NB4 (cell line): ENCODE results near the gene TSPAN7.

Experiments used
- DNase-seq: peaks from one replicate; pipeline ENCODE4 v3.0.0; 2010; ENCODE audit warnings: low read depth
- H3K4me3 ChIP-seq: one replicate; pipeline ENCODE4 v1.5.1; 2011; ENCODE audit warnings: mild to moderate bottlenecking, low read depth, low read length, moderate library complexity
- MYC ChIP-seq: IDR thresholded peaks from 2 replicates; pipeline ENCODE4 v1.6.1; 2011; ENCODE audit warnings: low read depth, low read length
- POLR2A ChIP-seq: IDR thresholded peaks from 2 replicates; pipeline ENCODE4 v1.6.1; 2011; ENCODE audit warnings: mild to moderate bottlenecking; ENCODE audit not compliant: insufficient read length; ENCODE audit errors: extremely low read depth
- TF ChIP-seq, protein P1 (sequence below): IDR thresholded peaks from one replicate; pipeline ENCODE4 v1.5.1; 2012; ENCODE audit warnings: low read depth, low read length
- TF ChIP-seq, protein P2 (sequence below): IDR thresholded peaks from 2 replicates; pipeline ENCODE4 v1.6.1; 2011; ENCODE audit warnings: low read depth, low read length

The TSPAN7 gene

GRCh38 chrX:38661103-38661441 lies 99.7 kb downstream of the TSPAN7 start:
- DNase-seq, result no peak
- TF ChIP-seq, protein P1, sequence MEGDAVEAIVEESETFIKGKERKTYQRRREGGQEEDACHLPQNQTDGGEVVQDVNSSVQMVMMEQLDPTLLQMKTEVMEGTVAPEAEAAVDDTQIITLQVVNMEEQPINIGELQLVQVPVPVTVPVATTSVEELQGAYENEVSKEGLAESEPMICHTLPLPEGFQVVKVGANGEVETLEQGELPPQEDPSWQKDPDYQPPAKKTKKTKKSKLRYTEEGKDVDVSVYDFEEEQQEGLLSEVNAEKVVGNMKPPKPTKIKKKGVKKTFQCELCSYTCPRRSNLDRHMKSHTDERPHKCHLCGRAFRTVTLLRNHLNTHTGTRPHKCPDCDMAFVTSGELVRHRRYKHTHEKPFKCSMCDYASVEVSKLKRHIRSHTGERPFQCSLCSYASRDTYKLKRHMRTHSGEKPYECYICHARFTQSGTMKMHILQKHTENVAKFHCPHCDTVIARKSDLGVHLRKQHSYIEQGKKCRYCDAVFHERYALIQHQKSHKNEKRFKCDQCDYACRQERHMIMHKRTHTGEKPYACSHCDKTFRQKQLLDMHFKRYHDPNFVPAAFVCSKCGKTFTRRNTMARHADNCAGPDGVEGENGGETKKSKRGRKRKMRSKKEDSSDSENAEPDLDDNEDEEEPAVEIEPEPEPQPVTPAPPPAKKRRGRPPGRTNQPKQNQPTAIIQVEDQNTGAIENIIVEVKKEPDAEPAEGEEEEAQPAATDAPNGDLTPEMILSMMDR, result no peak
- TF ChIP-seq POLR2A (no peak), MYC (no peak)
- TF ChIP-seq, protein P2, sequence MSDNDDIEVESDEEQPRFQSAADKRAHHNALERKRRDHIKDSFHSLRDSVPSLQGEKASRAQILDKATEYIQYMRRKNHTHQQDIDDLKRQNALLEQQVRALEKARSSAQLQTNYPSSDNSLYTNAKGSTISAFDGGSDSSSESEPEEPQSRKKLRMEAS, result no peak
- no peak overlapping the region for H3K4me3 ChIP-seq

DNA sequence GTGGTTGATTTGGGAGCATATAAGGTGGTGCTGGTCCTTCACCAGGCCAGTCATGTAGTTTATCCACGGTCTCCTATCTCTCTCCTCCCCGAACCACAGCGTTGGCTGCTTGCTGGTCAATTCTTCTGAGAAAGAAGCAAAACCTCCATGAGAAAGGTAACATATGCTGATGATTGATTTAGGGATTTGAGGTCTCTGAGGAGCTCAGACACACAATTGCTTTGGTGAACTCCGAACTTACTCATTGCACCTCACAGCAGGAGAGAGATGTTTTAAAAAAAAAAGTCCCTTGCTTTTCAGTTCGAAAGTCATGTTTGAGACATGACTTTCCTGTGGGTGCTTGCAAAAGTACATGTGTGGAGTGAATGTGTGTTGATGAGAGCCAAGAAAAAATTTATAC lies 100.2 kb downstream of the TSPAN7 start:
- no peak for DNase-seq
- TF ChIP-seq, protein P1, result no peak
- TF ChIP-seq POLR2A, result no peak
- TF ChIP-seq, protein P2, result no peak
- no peak for TF ChIP-seq MYC
- H3K4me3 ChIP-seq, result no peak overlapping the region

GRCh38 chrX:38662640-38663039 lies 101.3 kb downstream of the TSPAN7 start:
- TF ChIP-seq, protein P2, result no peak
- TF ChIP-seq, protein P1, result no peak
- TF ChIP-seq MYC (no peak), POLR2A (no peak)
- DNase-seq, result no peak
- H3K4me3 ChIP-seq, result no peak overlapping the region

DNA sequence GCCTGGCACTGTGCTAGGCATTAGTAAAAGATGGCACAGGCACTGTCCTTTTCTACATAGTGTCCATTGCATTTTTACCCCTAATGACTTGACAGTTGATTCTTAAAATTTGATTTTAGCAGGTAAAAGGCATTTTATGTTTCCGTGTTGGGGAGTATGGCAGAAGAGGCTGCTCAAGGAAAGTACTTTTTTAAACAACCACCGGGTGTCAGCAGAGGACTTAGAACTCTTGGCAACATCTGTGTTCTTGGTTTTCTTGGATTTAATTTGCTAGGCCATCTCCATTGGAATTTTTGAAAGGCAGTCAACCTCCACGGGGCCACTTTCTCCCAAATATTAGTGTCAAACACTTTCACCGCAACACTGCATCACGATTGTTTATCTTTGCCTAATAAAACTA lies 102.9 kb downstream of the TSPAN7 start:
- peak; percentile 25 for DNase-seq
- H3K4me3 ChIP-seq, result no peak overlapping the region
- no peak for TF ChIP-seq POLR2A
- TF ChIP-seq, protein P1, result peak; percentile 18

GRCh38 chrX:38666909-38667308 lies 105.6 kb downstream of the TSPAN7 start:
- TF ChIP-seq, protein P1, result no peak
- TF ChIP-seq POLR2A (no peak), MYC (no peak)
- TF ChIP-seq, protein P2, result no peak

DNA sequence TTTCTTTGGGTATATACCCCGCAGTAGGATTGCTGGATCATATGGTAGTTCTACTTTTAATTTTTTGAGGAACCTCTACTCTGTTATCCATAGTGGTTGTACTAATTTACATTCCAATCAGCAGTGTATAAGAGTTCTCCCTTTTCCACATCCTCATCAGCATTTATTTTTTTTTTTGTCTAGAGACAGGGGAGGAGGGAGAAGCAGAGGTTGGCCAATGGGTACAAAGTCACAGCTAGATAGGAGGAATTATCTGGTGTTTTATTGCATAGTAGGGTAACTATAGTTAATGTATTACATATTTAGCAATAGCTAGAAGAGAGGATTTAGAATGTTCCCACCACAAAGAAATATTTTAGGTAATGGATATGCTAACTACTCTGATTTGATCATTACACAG lies 107.4 kb downstream of the TSPAN7 start:
- TF ChIP-seq, protein P1, result no peak
- no peak overlapping the region for H3K4me3 ChIP-seq
- DNase-seq, result no peak

More at GRCh38 chrX:38666909-38667308, 105.6 kb downstream of the TSPAN7 start:
- no peak overlapping the region for H3K4me3 ChIP-seq
- DNase-seq, result no peak
